Trophoblast cell (in vitro differentiated cells and primary cell): ENCODE results near the gene LOX.
A peak's percentile ranks its signal among the peaks of the same experiment; 100 is the strongest.

Experiments used
- DNase-seq, 2 donors: peaks; one replicate each; pipeline ENCODE4 v3.0.0-alpha.2; 2016
- H2AFZ ChIP-seq: 2 replicates; pipeline ENCODE4 v1.6.1; 2013; ENCODE audit warnings: low read length, moderate library complexity, mild to moderate bottlenecking; ENCODE audit not compliant: insufficient read depth, poor library complexity
- H2AK5ac ChIP-seq: 2 replicates; pipeline ENCODE4 v1.6.1; 2013; ENCODE audit warnings: mild to moderate bottlenecking, low read length
- H2BK120ac ChIP-seq: 2 replicates; pipeline ENCODE4 v1.6.1; 2013; ENCODE audit warnings: low read length, mild to moderate bottlenecking, moderate library complexity; ENCODE audit not compliant: insufficient read depth, poor library complexity
- H2BK12ac ChIP-seq: 2 replicates; pipeline ENCODE4 v1.6.1; 2013; ENCODE audit warnings: mild to moderate bottlenecking, low read length, moderate library complexity
- H2BK5ac ChIP-seq: 2 replicates; pipeline ENCODE4 v1.6.1; 2013; ENCODE audit warnings: low read length, low read depth, moderate library complexity, mild to moderate bottlenecking; ENCODE audit not compliant: poor library complexity
- H3K14ac ChIP-seq: 2 replicates; pipeline ENCODE4 v1.6.1; 2013; ENCODE audit warnings: mild to moderate bottlenecking, low read length
- H3K18ac ChIP-seq: 2 replicates; pipeline ENCODE4 v1.6.1; 2013; ENCODE audit warnings: mild to moderate bottlenecking, low read length
- H3K23ac ChIP-seq: 2 replicates; pipeline ENCODE4 v1.6.1; 2013; ENCODE audit warnings: low read length
- H3K27ac ChIP-seq: 2 replicates; pipeline ENCODE4 v1.5.1; 2013; ENCODE audit warnings: low read depth, mild to moderate bottlenecking, inconsistent platforms, low read length, moderate library complexity
- H3K27me3 ChIP-seq: 2 replicates; pipeline ENCODE4 v1.6.1; 2013; ENCODE audit warnings: inconsistent platforms, mild to moderate bottlenecking, low read length, moderate library complexity; ENCODE audit not compliant: insufficient read depth
- H3K36me3 ChIP-seq, 2 experiments: 1 replicate in 1 of 2; 2 replicates in 1 of 2; pipeline ENCODE4 v1.6.1; 2013; ENCODE audit warnings: low read length in 2 of 2, mild to moderate bottlenecking in 2 of 2, moderate library complexity in 1 of 2; ENCODE audit not compliant: insufficient read depth in 2 of 2, control insufficient read depth in 1 of 2
- H3K4ac ChIP-seq: 2 replicates; pipeline ENCODE4 v1.6.1; 2013; ENCODE audit warnings: low read depth, mild to moderate bottlenecking, low read length, moderate library complexity
- H3K4me1 ChIP-seq, 2 experiments: 1 replicate in 1 of 2; 2 replicates in 1 of 2; pipeline ENCODE4 v1.6.1; 2013; ENCODE audit warnings: low read length in 2 of 2, mild to moderate bottlenecking in 2 of 2, moderate library complexity in 1 of 2; ENCODE audit not compliant: insufficient read depth in 2 of 2, control insufficient read depth in 1 of 2
- H3K4me2 ChIP-seq: 2 replicates; pipeline ENCODE4 v1.6.1; 2013; ENCODE audit warnings: inconsistent platforms, mild to moderate bottlenecking, low read length, moderate library complexity
- H3K4me3 ChIP-seq: 2 replicates; pipeline ENCODE4 v1.5.1; 2013; ENCODE audit warnings: mild to moderate bottlenecking, low read depth, low read length, inconsistent platforms
- H3K79me1 ChIP-seq: one replicate; pipeline ENCODE4 v1.6.1; 2013; ENCODE audit warnings: low read length
- H3K79me2 ChIP-seq: 2 replicates; pipeline ENCODE4 v1.6.1; 2013; ENCODE audit warnings: low read length, mild to moderate bottlenecking; ENCODE audit not compliant: control insufficient read depth, insufficient read depth, poor library complexity
- H3K9ac ChIP-seq: 2 replicates; pipeline ENCODE4 v1.6.1; 2013; ENCODE audit warnings: mild to moderate bottlenecking, low read length
- H3K9me3 ChIP-seq: 2 replicates; pipeline ENCODE4 v1.6.1; 2013; ENCODE audit warnings: low read depth, mild to moderate bottlenecking, control low read depth, inconsistent platforms, low read length; ENCODE audit not compliant: insufficient read depth
- H4K12ac ChIP-seq: 2 replicates; pipeline ENCODE4 v1.6.1; 2013; ENCODE audit warnings: low read depth, mild to moderate bottlenecking, low read length, moderate library complexity
- H4K8ac ChIP-seq: 2 replicates; pipeline ENCODE4 v1.6.1; 2013; ENCODE audit warnings: low read depth, mild to moderate bottlenecking, low read length, moderate library complexity
- H4K91ac ChIP-seq: one replicate; pipeline ENCODE4 v1.6.1; 2013; ENCODE audit warnings: low read depth, mild to moderate bottlenecking, low read length, moderate library complexity
- WGBS: extraction: QIAGEN DNeasy Blood & Tissue Kit; methylation state at CpG from one replicate; pipeline ENCODE4 v1.1.7; 2013; ENCODE audit warnings: missing lambda C conversion rate; ENCODE audit not compliant: insufficient read length, insufficient coverage; ENCODE audit errors: extremely low coverage; 5-methylcytosine and 5-hydroxymethylcytosine counted together

The LOX gene

DNA sequence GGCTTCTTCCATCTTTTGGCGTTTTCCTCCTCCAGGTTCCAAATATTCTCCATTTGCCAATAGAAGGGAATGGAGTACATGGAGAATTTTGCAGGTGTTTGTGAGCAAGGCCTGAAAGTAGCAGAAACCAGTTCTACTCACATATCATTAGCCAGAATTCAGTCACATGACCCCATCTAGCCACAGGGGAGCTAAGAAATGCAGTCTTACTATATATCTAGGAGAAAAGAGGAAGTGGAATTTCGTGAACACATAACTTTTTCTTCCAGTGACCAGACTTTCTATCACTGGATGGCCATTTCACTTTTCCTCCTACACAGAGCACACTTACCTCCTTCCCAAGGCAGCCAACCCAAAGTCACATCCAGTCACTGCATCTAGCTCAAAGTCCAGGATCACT is 55.1 kb downstream of the LOX start:
- no peak for DNase-seq
- Histone ChIP-seq H3K4ac (no peak overlapping the region), H2BK12ac (no peak overlapping the region), H3K9me3 (no peaks in the 10 kb centered on the region), H2BK5ac (no peak overlapping the region), H3K36me3 (peaks cover 2 to 4% of the 10 kb centered on the region in 2 experiments), H2BK120ac (no peak overlapping the region), H3K18ac (no peak overlapping the region), H3K9ac (no peak overlapping the region), H3K23ac (no peak overlapping the region), H4K12ac (no peak overlapping the region), H2AFZ (no peak overlapping the region), H3K14ac (no peak overlapping the region), H3K27ac (no peak overlapping the region), H4K8ac (no peak overlapping the region), H3K4me1 (no peaks in the 10 kb centered on the region), H3K4me2 (no peak overlapping the region), H2AK5ac (no peak overlapping the region), H3K79me2 (no peaks in the 10 kb centered on the region), H3K27me3 (no peaks in the 10 kb centered on the region), H4K91ac (no peak overlapping the region), H3K79me1 (no peaks in the 10 kb centered on the region), H3K4me3 (no peak overlapping the region)
- WGBS: no CpG with 5 or more reads among the region's 2 CpGs

DNA sequence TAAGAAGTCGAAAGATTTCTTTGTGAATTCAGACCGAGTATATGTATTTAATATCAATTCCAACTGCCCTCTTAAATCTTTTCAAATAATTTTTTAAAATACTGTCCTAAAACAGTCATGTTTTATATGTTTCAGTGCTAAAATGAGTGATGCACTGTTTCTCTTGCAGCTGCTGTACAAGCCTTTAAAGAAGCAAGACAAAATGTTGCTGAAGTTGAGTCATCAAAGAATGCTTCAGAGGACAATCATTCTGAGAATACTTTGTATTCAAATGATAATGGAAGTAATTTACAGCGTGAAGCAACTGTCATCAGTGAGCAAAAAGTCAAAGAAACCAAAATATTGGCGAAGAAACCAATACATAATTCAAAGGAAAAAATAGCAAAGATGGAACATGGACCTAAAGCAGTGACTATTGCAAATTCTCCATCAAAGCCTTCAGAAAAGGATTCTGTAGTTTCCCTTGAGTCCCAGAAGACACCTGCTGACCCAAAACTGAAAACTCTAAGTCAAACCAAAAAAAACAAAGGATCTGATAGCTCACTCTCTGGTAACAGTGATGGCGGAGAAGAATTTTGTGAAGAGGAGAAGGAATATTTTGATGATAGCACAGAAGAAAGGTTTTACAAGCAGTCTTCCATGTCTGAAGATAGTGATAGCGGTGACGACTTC is 58.0 kb downstream of the LOX start:
- H3K9ac ChIP-seq: no peak overlapping the region
- no peak overlapping the region for H3K4ac ChIP-seq
- H3K14ac ChIP-seq: no peak overlapping the region
- no peak overlapping the region for H2BK120ac ChIP-seq
- H2AFZ ChIP-seq: no peak overlapping the region
- H4K8ac ChIP-seq: no peak overlapping the region
- no peak overlapping the region for H2BK5ac ChIP-seq
- H3K36me3 ChIP-seq: peaks cover 0 to 2% of the 10 kb centered on the region in 2 experiments
- no peak overlapping the region for H4K91ac ChIP-seq
- no peak overlapping the region for H4K12ac ChIP-seq
- H3K23ac ChIP-seq: no peak overlapping the region
- H3K79me2 ChIP-seq: no peaks in the 10 kb centered on the region
- H3K4me2 ChIP-seq: no peak overlapping the region
- no peak overlapping the region for H2AK5ac ChIP-seq
- no peaks in the 10 kb centered on the region for H3K4me1 ChIP-seq
- H3K27ac ChIP-seq: no peak overlapping the region
- no peaks in the 10 kb centered on the region for H3K79me1 ChIP-seq
- H3K4me3 ChIP-seq: no peak overlapping the region
- H3K9me3 ChIP-seq: no peaks in the 10 kb centered on the region
- DNase-seq: peak in 1 of 2 donors; percentile 60
- no peaks in the 10 kb centered on the region for H3K27me3 ChIP-seq
- no peak overlapping the region for H3K18ac ChIP-seq
- no peak overlapping the region for H2BK12ac ChIP-seq
- no CpG with 5 or more reads among the region's 7 CpGs for WGBS

DNA sequence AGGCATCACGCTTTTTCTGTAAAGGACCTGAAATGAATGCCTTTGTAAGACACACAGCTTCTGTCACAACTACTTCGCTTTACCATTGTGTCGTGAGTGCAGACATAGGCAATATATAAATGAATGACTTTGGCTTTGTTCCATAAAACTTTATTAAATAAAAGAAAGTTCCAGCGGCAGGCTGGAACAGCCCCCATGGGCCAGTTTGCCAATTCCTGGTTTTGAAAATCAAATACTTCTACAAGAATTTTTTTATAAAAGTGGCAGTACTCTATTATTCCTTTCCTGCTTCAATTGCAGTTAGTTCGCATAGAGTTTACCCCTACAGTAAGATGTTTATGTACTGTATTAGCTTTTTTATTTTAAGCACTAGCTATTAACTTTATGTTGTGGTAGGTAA is 62.6 kb downstream of the LOX start:
- Histone ChIP-seq H2BK12ac (no peak overlapping the region), H3K18ac (no peak overlapping the region), H3K23ac (no peak overlapping the region), H4K8ac (no peak overlapping the region), H2AK5ac (no peak overlapping the region), H2AFZ (no peak overlapping the region), H2BK120ac (no peak overlapping the region), H2BK5ac (no peak overlapping the region), H3K4me1 (no peaks in the 10 kb centered on the region), H4K91ac (no peak overlapping the region), H3K4me2 (no peak overlapping the region), H3K36me3 (no peaks in the 10 kb centered on the region), H3K4ac (no peak overlapping the region), H4K12ac (no peak overlapping the region), H3K4me3 (no peak overlapping the region), H3K14ac (no peak overlapping the region), H3K27ac (no peak overlapping the region), H3K9me3 (no peaks in the 10 kb centered on the region), H3K9ac (no peak overlapping the region), H3K79me2 (no peaks in the 10 kb centered on the region), H3K79me1 (no peaks in the 10 kb centered on the region), H3K27me3 (no peaks in the 10 kb centered on the region)
- no CpG with 5 or more reads among the region's 5 CpGs for WGBS
- no peak for DNase-seq

DNA sequence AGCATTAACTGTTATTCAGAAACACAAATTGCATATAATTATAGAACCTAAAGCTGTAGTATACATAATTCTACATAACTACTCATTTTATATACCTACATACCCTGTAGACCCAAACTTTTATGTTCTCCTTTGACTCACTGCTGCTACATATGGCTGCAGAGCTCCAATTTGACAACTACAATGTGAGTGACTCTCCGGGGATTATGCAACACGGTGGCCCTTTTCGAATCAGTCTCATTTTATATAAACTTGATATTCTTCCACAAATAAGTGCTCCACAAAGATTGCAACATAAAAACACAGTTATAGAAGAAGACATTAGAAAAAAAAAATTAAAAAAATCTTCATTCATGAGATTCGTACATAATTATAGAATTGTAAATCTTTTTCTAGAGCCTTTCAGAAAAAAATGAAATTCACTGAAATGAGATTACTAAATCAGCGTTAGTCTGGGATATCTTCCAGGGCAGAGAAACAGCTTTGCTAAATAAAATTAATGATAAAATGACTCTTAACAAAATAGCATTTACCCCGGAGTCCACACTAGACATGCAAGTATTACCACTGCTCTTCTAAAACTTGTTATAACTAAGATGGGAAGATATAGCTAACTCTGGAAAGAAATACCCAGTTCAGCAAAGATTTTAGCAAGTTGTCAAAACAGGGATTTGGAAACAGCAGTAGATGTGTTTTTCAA is 63.7 kb downstream of the LOX start:
- no peaks in the 10 kb centered on the region for H3K79me1 ChIP-seq
- H2AK5ac ChIP-seq: no peak overlapping the region
- no peak overlapping the region for H2BK12ac ChIP-seq
- H4K12ac ChIP-seq: no peak overlapping the region
- no peak overlapping the region for H4K91ac ChIP-seq
- H3K23ac ChIP-seq: no peak overlapping the region
- H3K36me3 ChIP-seq: no peaks in the 10 kb centered on the region
- H3K4ac ChIP-seq: no peak overlapping the region
- H3K27ac ChIP-seq: no peak overlapping the region
- no peak overlapping the region for H3K14ac ChIP-seq
- no peak overlapping the region for H2BK5ac ChIP-seq
- no peaks in the 10 kb centered on the region for H3K79me2 ChIP-seq
- H2AFZ ChIP-seq: no peak overlapping the region
- no CpG with 5 or more reads among the region's 6 CpGs for WGBS
- DNase-seq: no peak
- H3K4me2 ChIP-seq: no peak overlapping the region
- no peak overlapping the region for H3K9ac ChIP-seq
- H2BK120ac ChIP-seq: no peak overlapping the region
- no peak overlapping the region for H4K8ac ChIP-seq
- no peaks in the 10 kb centered on the region for H3K9me3 ChIP-seq
- H3K18ac ChIP-seq: no peak overlapping the region
- no peaks in the 10 kb centered on the region for H3K27me3 ChIP-seq
- H3K4me1 ChIP-seq: no peaks in the 10 kb centered on the region
- H3K4me3 ChIP-seq: no peak overlapping the region
